Esophagus squamous epithelium (tissue), 5 donors: ENCODE measurements around the gene LRRC74B. TPM values are rescaled to one million over a fixed set of nuclear protein-coding genes. Genes with fewer than 3 reads are reported as not detected.
A peak's percentile ranks its signal among the peaks of the same experiment; 100 is the strongest.
"Not testable (repeated sequence)": the region's sequence is repeated elsewhere in the genome, so short reads cannot be mapped to it uniquely, and the experiment has no call there.

Experiments used
- DNase-seq: peaks from one replicate; lab custom pipeline; 2025; lab: John Stamatoyannopoulos, UW
- H3K27ac ChIP-seq, 4 donors: fragments of 200-600 bp; sonication (generic); one replicate each; pipeline ENCODE4 v1.5.1; 2016 to 2019; ENCODE audit warnings: mild to moderate bottlenecking in 1 of 4
- H3K27me3 ChIP-seq, 4 donors: fragments of 200-600 bp; sonication (generic); 1 replicate in 3 of 4; 2 replicates in 1 of 4; pipeline versions ENCODE4 v1.5.1 to v1.6.0; 2017 to 2021; ENCODE audit warnings: antibody characterized with exemption in 1 of 4
- H3K36me3 ChIP-seq, 3 donors: fragments of 200-600 bp; sonication (generic); one replicate each; pipeline ENCODE4 v1.5.1; 2016 to 2019
- H3K4me1 ChIP-seq, 3 donors: fragments of 200-600 bp; sonication (generic); one replicate each; pipeline ENCODE4 v1.5.1; 2017 to 2019
- H3K4me3 ChIP-seq, 4 donors: fragments of 200-600 bp; sonication (generic); 1 replicate in 3 of 4; 2 replicates in 1 of 4; pipeline ENCODE4 v1.5.1; 2016 to 2019; ENCODE audit warnings: mild to moderate bottlenecking in 2 of 4, moderate library complexity in 1 of 4
- H3K9me3 ChIP-seq, 3 donors: fragments of 200-600 bp; sonication (generic); one replicate each; pipeline ENCODE4 v1.5.1; 2016 to 2019
- CTCF ChIP-seq, 6 experiments: fragments of 450-650 bp in 4 of 6; fragments of 200-600 bp in 2 of 6; sonication (generic) in 2 of 6; IDR thresholded peaks; one replicate each; pipeline ENCODE4 v1.5.1; 2016 to 2019; ENCODE audit warnings: antibody characterized with exemption in 6 of 6, mild to moderate bottlenecking in 4 of 6, moderate library complexity in 4 of 6
- POLR2A ChIP-seq, 4 donors: fragments of 450-650 bp; IDR thresholded peaks; one replicate each; pipeline ENCODE4 v1.6.1; 2017; ENCODE audit warnings: antibody characterized with exemption in 4 of 4, mild to moderate bottlenecking in 4 of 4, moderate library complexity in 3 of 4
- WGBS, 2 donors: methylation state at CpG; one replicate each; pipeline ENCODE4 v1.1.5; 2018; 5-methylcytosine and 5-hydroxymethylcytosine counted together
- intact Hi-C: fragments of 100-400 bp; cut with DNase I; formaldehyde crosslinking; loops from one replicate; pipeline ENCODE4 v1.15.0; 2022
- total RNA-seq, 4 donors: library from RNA; depleted of rRNA; stranded (reverse); fragments of >200 nt; gene quantifications; one replicate each; pipeline ENCODE4 v1.1.0, GENCODE V29; 2016
- donor health status: DM: yes; HTN: yes; CAD: no.

Gene LRRC74B
- total RNA-seq, 4 donors from 2014 or later: 0.04 TPM; not detected in 3

GRCh38 chr22:21034989-21035388 is 10.8 kb upstream of the LRRC74B start:
- intact Hi-C loops: no loop called here
- Histone ChIP-seq H3K4me3 (no peak overlapping the region), H3K4me1 (peaks cover 9 to 29% (median 14%) of the 10 kb centered on the region in 3 donors), H3K36me3 (no peaks in the 10 kb centered on the region), H3K27me3 (peaks cover 0 to 37% (median 0%) of the 10 kb centered on the region in 4 donors), H3K27ac (no peak overlapping the region), H3K9me3 (no peaks in the 10 kb centered on the region)
- 73 to 82% methylated on average over 3 of the region's 3 CpGs for WGBS, 2 donors
- no peak for DNase-seq
- TF ChIP-seq CTCF (IDR thresholded peaks at IDR 0.05) (no peak), POLR2A (IDR thresholded peaks at IDR 0.05) (no peak)

- TF ChIP-seq CTCF (IDR thresholded peaks at IDR 0.05) (no peak), POLR2A (IDR thresholded peaks at IDR 0.05) (no peak)
- WGBS, 2 donors: 44 to 56% methylated on average over 2 of the region's 2 CpGs
- Histone ChIP-seq H3K36me3 (no peaks in the 10 kb centered on the region), H3K4me3 (no peak overlapping the region), H3K4me1 (peaks cover 0 to 20% (median 4%) of the 10 kb centered on the region in 3 donors), H3K27me3 (peaks cover 0 to 6% (median 0%) of the 10 kb centered on the region in 4 donors), H3K9me3 (no peaks in the 10 kb centered on the region), H3K27ac (peak overlapping the region in 3 of 4 donors; percentile 10 to 70 (median 69))
- DNase-seq: no peak
- intact Hi-C loops: no loop called here
These were observed 7.3 kb upstream of the LRRC74B start for GRCh38 chr22:21038405-21038804.

DNA sequence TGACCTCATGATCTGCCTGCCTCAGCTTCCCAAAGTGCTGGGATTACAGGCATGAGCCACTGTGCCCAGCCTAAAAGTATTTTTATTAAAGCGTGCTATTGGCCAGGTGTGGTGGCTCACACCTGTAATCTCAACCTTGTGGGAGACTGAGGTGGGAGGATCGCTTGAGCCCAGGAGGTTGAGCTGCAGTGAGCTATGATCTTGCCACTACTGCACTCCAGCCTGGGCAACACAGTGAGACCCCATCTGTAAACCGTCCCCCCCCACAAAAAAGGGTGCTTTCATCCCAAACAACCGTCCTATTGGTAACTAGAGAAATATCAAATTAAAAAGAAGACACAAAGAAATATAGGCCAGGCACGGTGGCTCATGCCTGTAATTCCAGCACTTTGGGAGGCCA is 6.6 kb upstream of the LRRC74B start:
- DNase-seq, H3K27ac ChIP-seq, H3K27me3 ChIP-seq, intact Hi-C loops, H3K36me3 ChIP-seq, H3K9me3 ChIP-seq, H3K4me3 ChIP-seq: not testable (repeated sequence)
- WGBS, 2 donors: 89 to 94% methylated on average over 4 to 5 of the region's 5 CpGs
- peaks cover 0 to 27% (median 5%) of the 10 kb centered on the region in 3 donors for H3K4me1 ChIP-seq

DNA sequence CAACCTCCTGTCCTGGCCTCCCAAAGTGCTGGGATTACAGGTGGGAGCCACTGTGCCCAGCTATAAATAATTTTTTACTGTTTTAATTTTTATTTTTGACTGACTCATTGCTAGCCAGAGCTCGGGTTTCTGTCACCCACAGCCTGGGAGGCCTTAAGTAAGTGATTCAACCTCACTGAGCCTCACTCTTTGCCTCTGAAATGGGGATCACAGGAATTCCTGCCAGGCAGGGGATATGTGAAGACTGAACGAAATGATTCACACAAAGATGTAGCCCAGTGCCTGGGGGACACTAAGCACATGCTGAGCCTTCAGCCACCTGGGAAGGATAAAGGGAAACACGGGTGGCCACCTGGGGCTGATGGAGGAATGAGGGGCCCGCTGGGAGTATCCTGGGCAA is 3.8 kb upstream of the LRRC74B start:
- WGBS, 2 donors: 57 to 71% methylated on average over 1 to 3 of the region's 4 CpGs
- Histone ChIP-seq H3K4me1 (peaks cover 15 to 48% (median 23%) of the 10 kb centered on the region in 3 donors), H3K9me3 (no peaks in the 10 kb centered on the region), H3K36me3 (no peaks in the 10 kb centered on the region), H3K27me3 (peaks cover 0 to 4% (median 0%) of the 10 kb centered on the region in 4 donors), H3K27ac (peak overlapping the region in 3 of 4 donors; percentile 38 to 65 (median 54)), H3K4me3 (no peak overlapping the region)
- intact Hi-C loops: no loop called here
- TF ChIP-seq POLR2A (IDR thresholded peaks at IDR 0.05) (no peak), CTCF (IDR thresholded peaks at IDR 0.05) (no peak)
- no peak for DNase-seq

- intact Hi-C loops: no loop called here
- Histone ChIP-seq H3K36me3 (no peaks in the 10 kb centered on the region), H3K27ac (peak overlapping the region in 3 of 4 donors; percentile 5 to 65 (median 38)), H3K27me3 (peaks cover 0 to 4% (median 0%) of the 10 kb centered on the region in 4 donors), H3K4me3 (no peak overlapping the region), H3K4me1 (peaks cover 15 to 43% (median 20%) of the 10 kb centered on the region in 3 donors), H3K9me3 (no peaks in the 10 kb centered on the region)
- no peak for DNase-seq
- 68 to 81% methylated on average over 4 to 6 of the region's 6 CpGs for WGBS, 2 donors
- TF ChIP-seq POLR2A (IDR thresholded peaks at IDR 0.05) (no peak), CTCF (IDR thresholded peaks at IDR 0.05) (no peak)
These were observed 2.5 kb upstream of the LRRC74B start for GRCh38 chr22:21042978-21043859.
